ENCODE results near the gene PPA1.
"Not testable (repeated sequence)": the region's sequence is repeated elsewhere in the genome, so short reads cannot be mapped to it uniquely, and the experiment has no call there.

DNA sequence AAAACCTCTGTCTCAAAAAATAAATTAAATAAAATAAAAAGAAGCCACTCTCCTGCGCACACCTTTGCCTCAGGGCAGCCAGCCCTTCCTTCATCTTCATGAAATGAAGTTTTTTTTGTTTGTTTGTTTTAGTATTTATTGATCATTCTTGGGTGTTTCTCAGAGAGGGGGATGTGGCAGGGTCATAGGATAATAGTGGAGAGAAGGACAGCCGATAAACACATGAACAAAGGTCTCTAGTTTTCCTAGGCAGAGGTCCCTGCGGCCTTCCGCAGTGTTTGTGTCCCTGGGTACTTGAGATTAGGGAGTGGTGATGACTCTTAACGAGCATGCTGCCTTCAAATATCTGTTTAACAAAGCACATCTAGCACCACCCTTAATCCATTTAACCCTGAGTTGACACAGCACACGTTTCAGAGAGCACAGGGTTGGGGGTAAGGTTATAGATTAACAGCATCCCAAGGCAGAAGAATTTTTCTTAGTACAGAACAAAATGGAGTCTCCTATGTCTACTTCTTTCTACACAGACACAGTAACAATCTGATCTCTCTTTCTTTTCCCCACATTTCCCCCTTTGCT is 4.8 kb upstream of the PPA1 start:
- TF ChIP-seq, protein P1, sequence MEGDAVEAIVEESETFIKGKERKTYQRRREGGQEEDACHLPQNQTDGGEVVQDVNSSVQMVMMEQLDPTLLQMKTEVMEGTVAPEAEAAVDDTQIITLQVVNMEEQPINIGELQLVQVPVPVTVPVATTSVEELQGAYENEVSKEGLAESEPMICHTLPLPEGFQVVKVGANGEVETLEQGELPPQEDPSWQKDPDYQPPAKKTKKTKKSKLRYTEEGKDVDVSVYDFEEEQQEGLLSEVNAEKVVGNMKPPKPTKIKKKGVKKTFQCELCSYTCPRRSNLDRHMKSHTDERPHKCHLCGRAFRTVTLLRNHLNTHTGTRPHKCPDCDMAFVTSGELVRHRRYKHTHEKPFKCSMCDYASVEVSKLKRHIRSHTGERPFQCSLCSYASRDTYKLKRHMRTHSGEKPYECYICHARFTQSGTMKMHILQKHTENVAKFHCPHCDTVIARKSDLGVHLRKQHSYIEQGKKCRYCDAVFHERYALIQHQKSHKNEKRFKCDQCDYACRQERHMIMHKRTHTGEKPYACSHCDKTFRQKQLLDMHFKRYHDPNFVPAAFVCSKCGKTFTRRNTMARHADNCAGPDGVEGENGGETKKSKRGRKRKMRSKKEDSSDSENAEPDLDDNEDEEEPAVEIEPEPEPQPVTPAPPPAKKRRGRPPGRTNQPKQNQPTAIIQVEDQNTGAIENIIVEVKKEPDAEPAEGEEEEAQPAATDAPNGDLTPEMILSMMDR (IDR thresholded peaks at IDR 0.05; ENCODE audit: low read length): not testable (repeated sequence)
- TF ChIP-seq EZH2 (IDR thresholded peaks at IDR 0.05; ENCODE audit: borderline replicate concordance, low read length): not testable (repeated sequence)

All from OCI-LY1 (cell line).